ENCODE results near the gene LNX1.

The LNX1 gene

DNA sequence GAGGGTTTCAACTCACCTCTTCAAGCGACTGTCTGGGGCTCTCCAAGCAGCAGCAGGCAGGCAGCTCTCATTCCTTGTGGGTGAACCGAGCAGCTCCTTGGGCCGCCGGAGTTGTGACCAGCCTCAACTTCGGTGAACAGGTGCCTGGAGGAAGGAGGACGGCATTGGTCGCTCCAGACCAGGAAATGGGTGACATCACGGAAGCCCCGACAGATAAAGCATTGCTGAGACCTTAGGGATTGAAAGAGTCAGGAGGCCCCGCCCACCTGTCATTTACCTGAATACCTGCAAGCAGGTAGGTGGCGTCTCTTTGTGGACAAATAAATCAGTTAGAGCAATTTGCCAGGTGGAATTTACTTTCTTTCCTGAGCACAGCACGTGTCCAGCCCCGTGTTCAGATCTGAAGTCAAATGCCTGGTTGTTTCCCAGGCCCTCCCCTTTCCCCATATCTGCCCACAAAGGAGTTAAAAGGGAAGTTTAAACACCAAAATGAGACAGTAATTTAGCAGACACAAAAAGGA lies at the start of gene LNX1:
Gene LNX1 (minus strand): TSS at position 115 of the 521 bp plus-strand sequence. CDS start 17,484 bp downstream, outside the sequence.
- no peak for DNase-seq

DNA sequence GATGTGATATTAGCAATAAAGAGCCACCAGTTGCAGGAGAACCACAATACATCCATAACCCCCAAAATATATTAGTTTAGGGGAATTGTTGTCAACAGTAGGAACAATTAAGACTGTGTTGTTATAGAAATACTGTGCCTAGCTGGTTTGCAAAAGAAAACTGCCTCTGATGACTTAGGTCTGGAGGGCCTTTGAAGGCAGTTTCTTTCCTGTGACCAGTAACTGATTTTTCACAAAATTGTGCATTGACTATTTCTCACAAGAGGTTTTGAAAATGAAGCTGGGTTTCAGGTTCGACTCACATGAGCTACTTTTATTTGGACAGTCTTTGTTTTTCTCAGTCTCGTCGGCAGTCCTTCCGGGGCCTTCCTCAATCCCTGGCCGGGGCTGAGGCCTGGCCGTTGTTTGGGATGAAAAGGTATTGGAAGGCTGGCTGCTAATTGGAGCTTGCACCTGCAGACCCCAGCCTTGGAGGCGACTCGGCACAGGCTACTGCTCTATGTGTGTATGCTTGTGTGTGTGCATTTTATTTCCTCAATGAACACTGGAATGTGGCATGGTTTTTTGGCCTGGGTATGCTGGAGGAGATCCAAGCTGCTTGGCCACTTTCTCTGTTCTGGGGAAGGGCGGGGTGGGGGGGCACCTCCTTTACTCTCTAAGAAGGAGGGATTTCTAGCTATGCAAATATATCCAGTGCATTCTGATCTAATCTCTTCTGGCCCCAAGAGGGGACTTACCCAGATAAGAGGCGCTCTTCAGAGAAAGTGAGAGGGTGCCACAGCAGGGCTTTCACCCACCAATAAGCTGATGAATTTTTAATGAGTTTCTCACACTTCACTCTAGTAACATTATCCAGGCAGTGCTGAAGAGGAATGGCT lies 49.5 kb upstream of the LNX1 start:
- DNase-seq: no peak

DNA sequence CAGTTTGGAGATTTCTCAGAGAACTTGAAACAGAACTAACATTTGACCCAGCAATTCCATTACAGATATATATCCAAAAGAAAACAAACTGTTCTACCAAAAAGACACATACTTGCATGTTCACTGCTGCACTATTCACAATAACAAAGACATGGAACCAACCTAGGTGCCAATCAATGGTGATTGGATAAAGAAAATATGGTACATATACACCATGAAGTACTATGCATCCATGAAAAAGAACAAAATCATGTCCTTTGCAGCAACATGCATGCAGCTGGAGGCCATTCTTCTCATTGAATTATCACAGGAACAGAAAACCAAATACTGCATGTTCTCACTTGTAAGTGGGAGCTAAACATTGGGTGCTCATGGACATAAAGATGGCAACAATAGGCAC lies 47.6 kb upstream of the LNX1 start:
- DNase-seq: no peak

DNA sequence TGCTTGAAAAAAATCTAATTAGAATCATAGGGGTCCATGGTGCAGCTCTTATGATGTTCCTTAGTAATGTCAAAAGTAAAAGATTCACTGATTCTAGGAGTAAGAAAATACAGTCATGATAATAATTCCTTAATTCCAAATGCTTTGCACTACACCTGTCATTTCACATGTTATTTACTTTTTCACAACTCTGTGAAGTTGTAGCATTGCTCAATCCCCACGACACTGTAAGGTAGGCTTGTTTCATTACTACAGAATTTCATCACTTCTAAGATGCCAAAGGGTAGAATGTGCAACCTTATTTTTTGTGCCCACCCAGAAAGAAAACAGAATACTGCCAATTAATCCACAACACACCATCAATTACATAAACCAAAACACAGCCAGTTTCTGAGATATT lies 46.1 kb upstream of the LNX1 start:
- no peak for DNase-seq

DNA sequence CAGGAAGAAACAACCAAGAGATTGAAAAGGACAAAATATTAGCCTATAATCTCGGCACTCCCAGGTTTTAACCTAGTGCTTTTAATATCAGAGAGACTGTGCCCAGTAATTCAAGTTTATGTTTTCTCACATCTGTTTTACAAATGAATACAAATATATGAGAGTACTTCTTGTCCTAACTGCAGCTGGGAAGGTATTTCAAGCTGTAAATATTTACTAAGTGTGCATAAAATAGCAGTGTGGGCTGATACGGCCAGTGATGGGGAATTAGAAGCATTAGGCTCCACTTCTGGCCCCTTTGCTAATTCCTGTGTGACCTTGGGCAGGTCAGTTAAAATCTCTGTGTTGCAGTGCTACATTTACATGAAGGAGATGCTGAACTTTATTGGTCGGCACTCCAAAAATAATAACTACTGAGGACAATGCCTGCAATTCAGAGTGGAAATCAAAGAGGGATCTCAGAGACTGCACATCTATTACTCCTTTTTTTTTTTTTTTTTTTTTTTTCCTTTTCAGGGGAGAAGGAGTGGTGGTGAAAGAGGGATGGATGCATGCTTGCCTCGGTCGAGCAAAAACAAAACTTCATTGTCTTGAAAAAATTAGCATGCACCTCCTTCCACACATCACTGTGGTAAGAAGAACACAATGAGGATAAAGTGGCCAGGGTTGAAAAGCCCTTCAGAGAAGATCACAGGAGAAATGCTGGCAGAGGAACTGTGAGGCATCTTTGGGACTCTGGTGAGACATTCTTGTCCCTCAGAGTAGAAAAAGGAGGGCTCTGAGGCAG lies 44.6 kb upstream of the LNX1 start:
- DNase-seq: no peak

GRCh38 chr4:53633608-53634007 lies 42.3 kb upstream of the LNX1 start:
- no peak for DNase-seq

DNA sequence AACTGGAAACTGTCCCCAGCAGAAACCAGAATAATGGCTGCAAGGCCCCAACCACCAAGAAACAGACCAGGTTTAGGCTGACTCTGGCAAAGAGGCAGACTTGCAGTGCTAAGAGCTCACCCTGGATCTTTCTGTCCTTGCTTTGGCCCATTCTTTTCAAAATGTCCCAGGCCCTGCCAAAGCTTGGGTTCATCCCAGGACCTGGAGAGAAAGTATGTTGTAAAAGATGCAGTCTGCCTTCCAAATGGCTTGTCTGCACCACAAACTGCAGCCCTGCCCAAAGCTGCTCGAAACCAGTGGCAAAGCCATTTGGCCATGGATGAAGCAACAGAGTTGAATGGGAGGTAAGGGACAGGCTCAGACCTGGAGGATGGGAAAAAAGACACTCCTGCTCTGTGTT lies 38.0 kb upstream of the LNX1 start:
- no peak for DNase-seq

- DNase-seq: no peak
Observed at GRCh38 chr4:53626491-53626890, 35.2 kb upstream of the LNX1 start.

GRCh38 chr4:53625888-53626287 lies 34.6 kb upstream of the LNX1 start:
- no peak for DNase-seq

DNA sequence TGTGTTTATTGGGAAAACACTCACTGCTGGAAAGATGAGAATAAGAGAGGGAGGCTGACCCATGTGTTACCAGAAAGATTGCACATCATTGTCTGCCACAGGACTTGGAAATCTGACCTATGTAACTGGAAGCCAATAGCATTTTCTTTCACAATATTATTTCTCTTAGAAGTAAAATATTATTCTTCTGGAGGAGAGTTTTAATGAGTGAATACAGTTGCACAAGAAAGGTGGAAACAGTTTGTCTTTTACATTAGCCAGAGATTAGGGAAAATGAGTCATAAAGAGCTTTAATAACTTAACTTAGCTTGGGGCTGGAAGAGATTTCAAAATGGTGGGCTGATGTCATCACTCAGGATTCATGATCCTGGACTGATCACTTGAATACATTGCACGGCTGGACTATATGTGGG lies 31.5 kb upstream of the LNX1 start:
- no peak for DNase-seq

DNA sequence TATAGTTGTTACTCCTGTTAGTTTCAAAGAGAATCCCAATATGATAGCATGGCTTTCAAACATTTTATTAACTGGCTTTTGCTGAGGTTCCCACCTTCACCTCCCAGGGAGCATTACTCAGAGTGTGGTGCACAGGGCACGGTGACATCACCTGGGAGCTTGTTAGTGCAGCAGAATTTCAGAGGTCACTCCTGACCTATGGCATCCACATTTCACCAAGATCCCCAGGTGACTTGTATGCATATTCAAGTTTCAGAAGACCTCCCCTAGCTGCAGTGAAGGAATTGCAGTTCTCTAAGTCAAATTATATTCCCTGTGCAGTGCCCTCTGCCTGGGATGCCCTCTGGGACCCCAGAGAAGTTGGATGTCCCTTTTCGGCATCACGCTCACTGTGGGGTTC lies 29.7 kb upstream of the LNX1 start:
- DNase-seq: no peak

- no peak for DNase-seq
Observed at GRCh38 chr4:53619431-53619830, 28.1 kb upstream of the LNX1 start.

DNA sequence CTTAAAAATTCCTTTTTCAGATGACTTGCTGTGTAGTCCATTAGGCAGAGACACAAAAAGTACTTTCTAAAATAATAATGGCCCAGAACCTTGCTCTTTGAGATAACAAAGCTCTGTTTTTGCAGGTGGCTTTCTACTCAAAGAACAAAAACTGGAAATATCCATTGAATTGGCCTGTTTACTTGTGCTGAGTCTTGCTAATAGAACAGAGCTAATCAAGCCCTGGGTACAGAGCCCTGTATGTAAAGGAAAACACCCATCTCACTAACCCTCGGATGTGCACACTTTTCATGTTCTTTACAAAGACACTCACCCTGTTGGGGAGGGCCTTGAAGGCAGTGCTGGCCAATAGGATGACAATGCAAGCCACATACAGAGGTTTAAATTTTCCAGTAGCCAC lies 27.0 kb upstream of the LNX1 start:
- no peak for DNase-seq

DNA sequence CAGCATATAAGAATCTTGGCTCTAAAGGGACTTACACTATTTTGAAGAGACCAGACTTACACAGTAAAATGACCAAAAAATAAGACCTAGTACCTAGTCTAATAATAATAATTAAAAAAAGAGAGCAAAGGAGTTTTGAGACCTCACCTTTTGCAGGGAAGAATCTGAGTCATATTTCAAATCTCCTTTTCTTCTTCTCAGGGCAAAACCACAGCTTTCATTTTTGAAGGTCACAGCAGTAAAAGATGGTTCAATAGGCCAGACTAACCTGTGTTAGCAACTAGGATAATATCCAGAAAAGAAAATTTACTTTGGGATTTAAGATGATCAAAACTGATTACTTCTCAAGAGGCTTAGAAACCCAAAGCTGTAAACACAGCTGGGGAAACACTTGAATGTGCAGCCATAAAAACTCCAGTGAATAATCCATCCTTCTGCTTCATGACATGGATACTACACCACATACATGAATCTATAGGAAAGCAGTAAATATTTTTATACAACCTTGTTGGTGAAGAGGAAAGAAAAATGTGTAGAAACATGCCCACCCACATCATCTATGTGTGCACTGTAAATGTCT lies 25.9 kb upstream of the LNX1 start:
- DNase-seq: no peak

DNA sequence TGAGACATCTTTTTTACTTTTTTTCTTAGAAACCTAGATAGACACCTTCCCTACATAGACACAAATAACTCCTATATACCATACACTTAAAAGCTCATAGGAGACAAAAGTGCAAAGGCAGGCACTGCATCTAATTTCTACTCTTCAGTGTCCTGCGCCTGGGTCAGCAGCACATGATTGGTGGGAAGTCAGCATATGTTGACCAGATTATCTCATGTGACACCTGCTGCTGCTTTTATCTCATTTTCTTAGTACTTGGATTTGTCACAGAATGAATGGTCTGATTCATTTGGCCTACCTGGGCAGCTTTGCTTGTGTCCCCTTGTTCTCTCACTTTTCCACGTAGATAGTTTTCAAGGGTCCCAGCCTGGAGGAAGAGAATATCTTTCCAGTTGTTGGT lies 24.9 kb upstream of the LNX1 start:
- DNase-seq: no peak

- no peak for DNase-seq
Observed at GRCh38 chr4:53614591-53614990, 23.3 kb upstream of the LNX1 start.

DNA sequence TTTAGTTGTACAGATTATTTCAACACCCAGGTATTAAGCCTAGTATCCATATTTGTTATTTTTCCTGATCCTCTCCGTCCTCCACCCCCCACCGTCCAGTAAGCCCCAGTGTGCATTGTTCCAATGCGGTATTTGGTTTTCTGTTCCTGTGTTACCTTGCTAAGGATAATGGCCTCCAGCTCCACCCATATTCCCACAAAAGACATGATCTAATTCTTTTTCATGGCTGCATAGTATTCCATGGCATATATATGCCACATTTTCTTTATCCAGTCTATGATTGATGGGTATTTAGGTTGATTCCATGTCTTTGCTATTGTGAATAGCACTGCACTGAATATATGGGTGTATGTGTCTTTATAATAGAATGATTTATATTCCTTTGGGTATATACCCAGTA lies 22.1 kb upstream of the LNX1 start:
- no peak for DNase-seq

DNA sequence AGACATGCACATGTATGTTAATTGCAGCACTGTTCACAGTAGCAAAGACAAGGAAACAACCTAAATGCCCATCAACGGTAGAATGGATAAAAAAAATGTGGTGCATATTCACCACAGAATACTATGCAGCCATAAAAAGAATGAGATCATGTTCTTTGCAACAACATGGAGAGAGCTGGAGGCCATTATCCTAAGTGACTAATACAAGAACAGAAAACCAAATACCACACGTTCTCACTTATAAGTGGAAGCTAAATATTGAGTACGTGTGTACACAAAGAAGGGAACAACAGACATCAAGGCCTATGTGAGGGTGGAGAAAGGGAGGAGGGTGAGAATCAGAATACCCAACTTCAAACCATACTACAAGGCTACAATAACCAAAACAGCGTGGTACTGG lies 17.4 kb upstream of the LNX1 start:
- no peak for DNase-seq

DNA sequence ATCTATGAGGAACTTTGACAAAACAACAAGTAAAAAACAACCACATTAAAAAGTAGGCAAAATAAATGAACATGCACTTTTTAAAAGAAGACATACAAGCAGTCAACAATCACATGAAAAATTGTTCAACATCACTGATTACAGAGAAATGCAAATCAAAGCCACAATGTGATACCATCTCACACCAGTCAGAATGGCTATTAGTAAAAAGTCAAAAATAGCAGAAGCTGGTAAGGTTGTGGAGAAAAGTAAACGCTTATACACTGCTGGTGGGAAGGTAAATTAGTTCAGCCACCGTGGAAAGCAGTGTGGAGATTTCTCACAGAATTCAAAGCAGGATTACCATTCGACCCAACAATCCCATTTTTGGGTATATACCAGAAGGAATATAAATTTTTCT lies 17.0 kb upstream of the LNX1 start:
- no peak for DNase-seq

DNA sequence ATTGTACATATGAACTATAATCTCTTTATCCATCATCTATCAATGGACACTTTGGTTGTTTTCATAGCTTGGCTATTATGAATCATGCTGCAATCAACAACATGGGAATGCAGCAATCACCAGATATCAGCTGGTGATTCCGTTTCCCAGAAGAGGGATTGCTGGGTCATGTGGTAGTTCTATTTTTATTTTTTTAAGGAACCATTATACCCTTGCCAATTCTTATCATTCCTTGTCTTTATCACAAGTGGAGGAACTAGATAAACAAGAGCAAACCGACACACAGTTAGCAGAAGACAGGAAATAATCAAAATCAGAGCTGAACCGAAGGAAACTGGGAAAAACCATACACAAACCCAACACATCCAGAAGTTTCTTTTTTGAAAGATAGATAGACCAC lies 14.5 kb upstream of the LNX1 start:
- DNase-seq: no peak

DNA sequence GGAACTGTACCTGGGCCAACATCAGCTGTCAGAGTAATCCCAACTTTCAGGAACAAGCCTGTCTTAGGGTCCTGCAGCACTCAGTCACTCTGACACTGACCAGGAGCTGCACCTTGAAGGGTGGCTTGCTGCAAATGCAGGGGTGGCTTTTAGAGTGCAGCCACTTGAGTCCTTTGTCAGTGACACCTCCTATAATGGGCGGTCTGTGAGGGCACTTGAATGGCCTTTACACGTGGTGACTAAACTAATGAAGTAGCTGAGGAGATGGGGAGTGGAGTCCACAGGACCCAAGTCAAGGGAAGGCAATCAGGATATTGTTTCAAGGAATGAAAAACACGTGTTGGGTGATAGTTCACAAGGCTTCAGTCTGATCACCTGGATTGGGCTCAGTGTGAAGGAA lies 11.1 kb upstream of the LNX1 start:
- DNase-seq: no peak

DNA sequence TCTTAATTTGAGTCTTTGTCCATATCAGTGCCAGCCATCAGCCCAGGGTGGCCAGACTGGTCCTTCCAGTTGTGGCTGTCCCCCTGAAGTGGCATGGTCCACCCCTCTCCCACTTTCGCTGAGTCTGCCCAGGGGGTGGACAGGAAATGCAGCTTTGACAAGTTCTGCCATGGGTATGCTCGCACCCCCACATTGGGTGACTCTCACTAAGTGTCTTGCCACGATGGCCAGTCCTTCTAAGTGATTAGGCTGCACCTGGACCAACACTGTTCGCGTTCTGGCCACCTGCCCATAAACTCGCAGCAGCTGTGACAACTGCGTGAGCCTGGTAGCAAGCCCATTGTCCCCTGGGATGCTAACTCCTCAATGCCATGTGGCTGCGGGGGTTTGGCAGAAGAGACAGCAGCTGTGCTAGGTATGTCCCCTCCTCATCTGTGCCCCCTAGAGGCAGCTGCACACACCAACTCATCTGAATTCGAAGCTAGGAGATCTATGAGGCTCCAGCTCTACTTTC lies 10.0 kb upstream of the LNX1 start:
- no peak for DNase-seq

GRCh38 chr4:53599632-53600031 lies 8.3 kb upstream of the LNX1 start:
- no peak for DNase-seq

Data from activated effector memory CD4-positive, alpha-beta T cell treated with anti-CD3 and anti-CD28 coated beads, Interleukin-2, amount 50 U/mL, for 16 hours (primary cell).